GM19324 (cell line): ENCODE measurements around the gene TSPAN32.

Experiments used
- ATAC-seq: cut with Tn5 transposase; IDR thresholded peaks from one replicate; pipeline ENCODE4 v1.9.1; 2021; ENCODE audit warnings: mild to moderate bottlenecking, moderate library complexity; ENCODE audit not compliant: unreplicated experiment, low FRiP score

TSPAN32 gene, protein sequence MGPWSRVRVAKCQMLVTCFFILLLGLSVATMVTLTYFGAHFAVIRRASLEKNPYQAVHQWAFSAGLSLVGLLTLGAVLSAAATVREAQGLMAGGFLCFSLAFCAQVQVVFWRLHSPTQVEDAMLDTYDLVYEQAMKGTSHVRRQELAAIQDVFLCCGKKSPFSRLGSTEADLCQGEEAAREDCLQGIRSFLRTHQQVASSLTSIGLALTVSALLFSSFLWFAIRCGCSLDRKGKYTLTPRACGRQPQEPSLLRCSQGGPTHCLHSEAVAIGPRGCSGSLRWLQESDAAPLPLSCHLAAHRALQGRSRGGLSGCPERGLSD

DNA sequence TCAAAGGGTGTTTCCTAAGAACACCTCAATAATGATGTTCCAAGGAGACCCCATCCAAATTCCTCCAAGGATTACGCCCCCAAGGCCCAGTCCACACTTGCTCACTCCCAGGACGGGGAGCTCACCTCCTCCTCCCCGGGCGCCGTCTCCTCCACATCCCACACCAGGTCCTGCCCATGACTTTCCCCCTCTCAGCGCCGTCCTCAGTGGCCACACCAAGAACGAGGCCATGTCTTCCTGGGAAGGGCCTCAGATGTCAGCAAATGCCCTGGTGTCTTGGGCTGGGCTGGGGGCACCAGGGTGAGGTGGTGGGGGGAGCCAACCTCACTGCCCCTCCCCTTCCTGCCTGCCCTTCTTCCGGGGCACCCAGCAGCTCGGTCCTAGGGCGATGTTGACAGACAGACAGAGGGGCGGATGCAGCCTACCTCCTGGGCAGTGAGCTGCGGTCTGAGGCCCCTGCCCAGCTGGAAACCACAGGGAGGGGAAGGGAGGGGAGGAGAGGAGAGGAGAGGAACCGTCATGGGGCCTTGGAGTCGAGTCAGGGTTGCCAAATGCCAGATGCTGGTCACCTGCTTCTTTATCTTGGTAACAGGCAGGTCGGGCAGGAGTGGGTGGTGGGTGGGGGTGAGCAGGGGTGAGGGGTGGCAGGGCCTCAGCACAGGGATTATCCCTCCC, at the start of gene TSPAN32, which contains the start of gene C11orf21:
TSPAN32 (plus strand) TSS at position 383 of the 675 bp plus-strand sequence; CDS start at position 520, 137 bp downstream.
C11orf21 (minus strand) TSS at position 288 of the 675 bp plus-strand sequence; CDS start at position 178, 110 bp downstream.
- no peak for ATAC-seq

DNA sequence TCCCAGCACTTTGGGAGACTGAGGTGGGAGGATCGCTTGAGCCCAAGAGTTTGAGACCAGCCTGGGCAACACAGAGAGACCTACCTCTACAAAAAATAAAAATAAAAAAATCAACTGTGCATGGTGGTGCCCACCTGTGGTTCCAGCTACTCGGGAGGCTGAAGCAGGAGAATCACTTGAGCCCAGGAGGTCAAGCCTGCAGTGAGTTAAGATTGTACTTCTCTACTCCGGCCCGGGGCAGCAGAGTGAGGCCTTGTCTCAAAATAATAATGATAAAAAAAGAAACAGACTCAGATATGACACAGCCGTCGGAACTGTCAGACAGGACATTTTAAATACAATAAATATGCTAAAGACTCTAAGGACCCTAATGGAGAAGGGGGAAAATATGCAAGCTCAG, 49.8 kb upstream of the TSPAN32 start:
- ATAC-seq: no peak

DNA sequence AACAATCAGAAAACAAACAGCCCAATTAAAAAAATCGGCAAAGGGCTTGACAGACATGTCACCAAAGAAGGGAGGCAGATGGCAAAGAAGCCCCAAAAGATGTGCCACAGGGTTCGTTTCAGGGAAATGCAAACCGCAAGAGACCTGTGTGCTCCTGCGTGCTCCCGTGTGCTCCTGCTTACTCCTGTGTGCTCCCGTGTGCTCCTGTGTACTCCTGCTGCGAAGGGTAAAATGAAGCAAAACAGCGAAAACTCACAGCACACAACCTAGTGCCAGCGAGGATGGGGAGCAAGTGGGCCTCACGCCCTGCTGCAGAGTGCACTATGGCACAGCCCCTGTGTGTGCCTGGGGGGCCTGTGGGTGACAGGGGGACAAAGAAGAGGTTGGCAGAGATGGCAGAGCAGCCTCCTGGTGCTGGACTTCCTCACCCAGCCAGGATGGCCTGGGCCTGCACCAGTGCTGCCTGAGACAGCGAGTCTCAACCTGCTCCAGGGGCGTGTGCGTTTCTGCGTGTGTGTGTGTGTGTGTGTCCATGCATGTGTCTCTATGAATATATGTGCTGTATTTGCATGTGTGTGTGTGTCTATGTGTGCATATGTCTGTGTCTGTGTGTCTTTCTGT, 45.4 kb upstream of the TSPAN32 start:
- ATAC-seq: no peak

DNA sequence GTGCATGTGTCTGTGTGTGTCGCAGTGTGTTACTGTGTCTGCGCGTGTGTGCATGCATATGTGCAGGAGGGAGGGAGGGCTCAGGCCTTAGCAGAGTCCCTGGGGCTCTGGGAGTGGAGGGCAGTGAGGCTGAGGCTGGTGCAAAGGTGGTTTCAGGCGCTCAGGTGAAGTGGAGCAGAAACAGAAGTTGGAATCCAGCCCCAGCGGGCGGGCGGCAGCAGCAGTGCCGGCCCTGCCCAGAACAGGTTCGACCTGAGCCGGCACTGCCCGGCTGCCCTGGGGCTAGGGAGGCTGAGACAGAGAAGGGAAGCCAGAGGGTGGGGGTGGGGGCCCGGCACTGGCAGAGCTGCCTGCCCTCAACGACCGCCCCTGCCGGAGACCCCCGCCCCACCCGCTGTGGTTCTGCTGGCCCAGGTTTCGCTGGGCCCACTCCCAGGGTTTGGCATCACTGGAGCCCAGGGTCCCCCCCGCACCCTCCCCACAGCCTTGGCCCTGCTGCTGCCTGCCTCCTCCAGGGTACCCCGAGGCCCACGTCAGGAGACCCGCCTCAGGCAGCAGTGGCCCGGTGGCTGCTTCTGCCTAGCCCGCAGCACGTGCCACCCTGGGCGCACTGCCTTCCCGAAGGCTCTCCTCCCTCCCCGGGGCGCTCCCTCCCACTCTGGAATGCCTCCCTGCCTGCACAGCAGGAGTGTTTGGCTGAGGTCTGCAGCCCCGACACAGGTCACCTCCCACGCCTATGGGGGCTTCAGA, 44.7 kb upstream of the TSPAN32 start:
- ATAC-seq: no peak

DNA sequence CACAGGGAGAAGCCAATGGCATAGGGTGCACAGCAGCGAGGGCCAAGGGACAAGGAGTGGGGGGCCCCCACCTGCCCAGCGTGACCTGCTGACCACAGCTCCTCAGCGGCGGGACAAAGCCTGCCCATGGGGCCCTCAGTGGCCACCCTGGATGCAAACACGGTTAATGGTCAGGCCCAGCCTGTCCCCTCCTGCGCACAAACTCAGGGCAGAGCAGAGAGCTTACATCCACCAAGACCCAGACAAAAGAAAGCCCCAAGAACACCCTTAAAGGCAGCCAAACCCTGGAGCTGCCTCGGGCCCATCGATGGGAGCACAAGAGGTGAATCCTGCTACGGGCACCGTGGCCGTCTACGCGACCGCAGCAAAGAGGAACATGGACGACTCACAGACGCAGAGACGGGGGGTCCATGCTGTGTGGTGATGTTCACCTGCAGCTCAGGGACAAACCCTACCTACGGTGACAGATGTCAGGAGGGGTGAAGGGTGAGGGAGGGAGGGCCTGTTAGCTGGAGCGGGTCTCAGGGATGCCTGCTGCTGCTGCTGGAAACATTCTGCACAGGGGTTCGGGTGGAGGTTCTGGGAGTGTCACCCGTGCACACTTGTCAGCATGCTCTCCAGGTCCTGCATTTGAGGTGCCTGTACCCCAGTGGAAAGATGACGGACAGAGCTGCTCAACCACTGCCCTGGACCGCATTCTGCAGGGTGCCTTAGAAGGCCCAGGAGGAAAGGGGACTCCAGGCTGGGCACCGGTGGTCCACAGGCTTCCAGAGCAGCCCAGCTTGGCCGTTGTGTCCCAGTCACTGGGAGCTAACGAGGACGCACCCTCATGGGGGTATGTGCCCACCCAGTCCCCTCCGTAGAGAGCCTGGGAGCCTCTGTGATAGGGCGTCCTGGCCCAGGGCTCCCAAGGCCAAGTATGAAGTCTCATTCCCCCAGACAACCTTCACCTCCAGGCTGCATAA, 43.0 kb upstream of the TSPAN32 start:
- no peak for ATAC-seq

DNA sequence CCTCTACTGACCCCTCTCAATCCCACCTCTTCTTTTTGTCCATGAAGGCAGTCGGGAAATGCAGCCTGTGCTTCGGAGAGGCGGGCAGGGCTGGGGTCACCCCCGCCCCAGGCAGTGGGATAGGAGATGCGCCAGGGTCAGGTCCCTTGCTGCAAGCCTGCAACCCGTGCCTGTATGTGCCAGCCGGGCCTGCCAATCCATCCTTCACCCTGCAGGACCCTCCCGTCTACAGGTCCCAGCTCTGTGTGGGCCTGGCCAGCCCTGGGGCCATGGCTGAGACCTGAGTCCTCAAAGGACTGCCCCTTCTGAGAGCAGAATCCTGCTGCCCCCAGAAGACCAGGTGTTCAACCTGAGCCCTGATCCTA, 42.4 kb upstream of the TSPAN32 start:
- ATAC-seq: no peak

DNA sequence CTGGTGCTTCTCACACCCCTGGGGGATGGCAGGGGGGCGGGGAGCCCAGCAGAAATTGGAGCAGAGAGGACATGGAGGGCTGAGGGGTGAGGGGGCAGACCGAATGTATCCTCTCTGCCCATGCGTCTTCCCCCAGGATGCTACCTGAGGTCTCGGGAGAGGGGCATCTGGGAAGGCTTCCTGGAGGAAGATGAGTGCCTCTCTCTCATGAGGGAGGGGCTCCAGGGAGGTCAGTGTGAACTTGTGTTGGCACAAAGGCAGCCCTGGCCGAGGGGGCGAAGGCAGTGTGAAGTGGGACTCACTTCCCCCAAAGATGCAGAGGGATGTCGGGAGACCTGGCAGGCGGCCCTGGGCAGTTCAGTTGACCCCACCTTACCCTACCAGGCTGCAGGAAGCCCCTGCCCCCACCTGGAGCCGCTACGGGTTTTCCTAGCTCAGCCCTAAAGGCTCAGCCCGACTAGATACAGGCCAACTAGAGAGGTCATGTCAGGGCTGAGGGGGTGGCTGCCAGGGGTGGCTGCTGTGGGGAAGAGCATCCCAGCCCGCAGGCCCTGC, 41.8 kb upstream of the TSPAN32 start:
- ATAC-seq: no peak

DNA sequence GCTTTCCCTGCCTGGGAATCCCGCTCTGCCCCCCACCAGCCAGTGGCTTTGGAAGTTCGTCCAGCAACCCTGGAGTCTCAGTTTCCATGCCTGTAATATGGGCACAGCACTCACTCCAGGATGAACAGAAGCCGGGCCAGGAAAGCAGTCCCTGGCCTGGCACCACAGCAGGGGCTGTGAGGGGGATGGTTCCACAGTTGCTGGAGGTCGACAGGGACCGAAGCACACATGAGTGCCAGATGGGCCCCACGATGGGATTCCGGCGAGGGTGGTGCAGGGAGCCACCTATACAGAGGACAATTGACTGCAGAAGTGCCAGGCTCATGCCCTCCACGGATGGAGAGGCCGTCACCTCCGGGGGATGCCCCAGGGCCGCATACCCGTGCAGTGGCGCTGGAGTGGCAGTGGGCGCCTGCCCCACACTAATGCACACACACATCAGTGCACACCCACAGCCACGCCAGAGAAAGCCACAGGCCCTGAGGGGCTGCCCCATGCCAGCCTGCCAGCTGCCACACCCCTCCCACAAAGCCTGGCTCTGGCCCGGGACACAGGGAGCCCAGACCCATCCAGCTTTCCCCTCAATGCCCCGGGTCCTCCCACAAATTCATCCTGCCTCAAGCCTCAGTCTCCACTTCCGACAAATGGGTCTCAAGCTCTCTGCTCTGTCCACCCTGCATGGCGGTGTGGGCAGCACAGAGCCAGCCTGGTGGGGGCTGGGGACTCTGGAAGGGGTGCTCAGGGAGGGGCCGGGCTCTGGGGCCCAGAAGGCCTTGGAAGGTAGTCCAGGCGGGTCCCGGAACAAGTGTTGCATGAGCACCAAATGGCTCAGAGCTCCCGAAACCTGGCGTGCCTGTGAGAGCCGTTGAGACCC, 41.1 kb upstream of the TSPAN32 start:
- ATAC-seq: no peak

DNA sequence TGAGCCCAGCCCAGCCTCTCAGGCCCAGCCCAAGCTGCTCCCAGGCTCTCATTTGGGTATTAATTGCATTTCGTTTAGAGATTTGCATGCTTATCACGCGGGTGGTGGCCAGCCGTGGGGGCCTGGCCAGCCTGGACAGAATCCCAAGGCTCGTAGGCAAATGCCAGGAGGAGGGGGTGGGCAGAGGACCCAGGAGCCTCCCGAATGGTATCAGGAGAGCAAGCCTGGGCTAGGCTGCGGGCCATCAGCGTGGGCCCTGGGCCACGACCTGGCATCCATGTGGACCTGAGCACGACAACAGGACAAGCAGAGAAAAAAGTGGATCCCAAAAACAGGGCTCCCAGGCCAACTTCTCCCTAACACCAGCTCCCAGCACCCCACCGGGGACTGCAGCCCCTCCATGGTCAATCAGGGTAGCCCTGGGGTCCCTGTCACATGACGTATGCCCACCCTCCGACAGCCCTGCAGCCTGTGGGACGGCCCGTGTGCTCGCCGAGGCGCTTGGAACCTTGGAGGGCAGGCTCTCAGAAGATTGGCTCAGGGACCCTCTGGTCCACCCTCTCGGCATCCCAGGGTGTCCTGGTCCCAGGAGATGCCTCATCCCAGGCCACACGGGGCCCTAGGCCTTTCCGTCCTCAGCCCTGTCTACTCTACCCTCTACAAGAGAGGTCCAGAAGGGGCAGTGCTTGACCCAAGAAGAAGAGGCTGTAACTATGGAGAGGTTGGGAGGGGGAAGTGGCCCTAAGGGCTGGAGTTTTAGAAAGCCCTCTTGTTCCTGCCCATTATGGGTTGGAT, 40.2 kb upstream of the TSPAN32 start:
- ATAC-seq: no peak

DNA sequence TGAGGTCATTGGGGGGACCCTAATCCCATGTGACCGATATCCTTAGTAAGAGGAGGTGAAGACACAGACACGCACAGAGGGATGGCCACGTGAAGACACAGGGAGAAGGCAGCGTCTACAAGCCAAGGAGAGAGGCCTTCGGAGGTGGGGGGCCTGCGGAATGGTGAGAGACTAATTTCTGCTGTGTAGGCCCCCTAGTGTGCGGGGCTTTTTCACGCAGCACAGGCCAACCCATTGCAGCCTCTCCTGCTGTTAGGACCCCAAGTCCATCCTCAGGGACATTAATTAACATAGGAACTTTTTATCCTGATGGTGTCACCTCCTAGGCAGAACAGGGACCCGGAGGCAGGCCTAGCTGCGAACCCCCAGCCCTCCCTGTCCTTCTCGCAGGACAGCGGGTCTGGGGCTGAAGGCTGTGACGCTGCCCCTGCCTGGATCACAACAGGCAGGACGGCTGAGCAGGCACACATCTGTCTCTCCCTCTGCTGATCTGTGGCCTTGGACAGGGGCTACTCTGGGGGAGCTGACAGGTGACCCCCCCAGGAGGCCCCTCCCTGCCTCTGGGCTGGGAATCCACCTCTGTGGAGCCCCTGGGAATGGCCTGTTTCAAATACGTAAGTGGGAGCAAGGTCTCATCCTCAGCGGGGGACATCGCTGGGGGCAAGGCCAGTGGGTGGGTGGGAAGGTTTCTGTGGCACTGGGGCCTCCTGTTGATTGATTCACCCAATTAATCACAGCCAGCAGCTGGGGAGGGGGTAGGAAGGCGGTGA, 39.3 kb upstream of the TSPAN32 start:
- no peak for ATAC-seq

DNA sequence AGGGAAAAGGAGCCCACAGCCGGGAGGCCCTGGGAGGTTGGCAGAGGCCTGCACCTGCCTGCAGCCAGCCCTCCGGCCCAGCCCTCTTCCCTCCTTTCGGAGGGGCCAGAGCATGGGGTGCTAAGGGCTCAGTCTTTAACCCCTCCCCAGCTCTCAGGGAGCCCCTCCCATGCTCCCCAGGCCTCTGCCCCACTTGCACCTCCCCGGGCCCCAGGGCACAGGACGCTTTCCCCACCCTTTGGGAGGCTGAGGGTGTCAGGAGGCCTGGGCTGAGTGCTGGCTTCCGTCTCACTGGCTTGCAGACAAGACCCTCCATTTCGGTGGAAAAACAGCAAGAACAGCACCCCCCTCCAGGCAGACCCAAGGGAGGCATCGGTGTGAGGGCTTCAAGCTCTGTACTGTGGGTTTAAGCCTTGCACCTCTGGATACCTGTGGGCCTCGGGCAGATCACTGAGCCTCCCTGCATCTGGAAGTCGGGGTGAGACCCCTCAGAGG, 38.7 kb upstream of the TSPAN32 start:
- ATAC-seq: no peak

DNA sequence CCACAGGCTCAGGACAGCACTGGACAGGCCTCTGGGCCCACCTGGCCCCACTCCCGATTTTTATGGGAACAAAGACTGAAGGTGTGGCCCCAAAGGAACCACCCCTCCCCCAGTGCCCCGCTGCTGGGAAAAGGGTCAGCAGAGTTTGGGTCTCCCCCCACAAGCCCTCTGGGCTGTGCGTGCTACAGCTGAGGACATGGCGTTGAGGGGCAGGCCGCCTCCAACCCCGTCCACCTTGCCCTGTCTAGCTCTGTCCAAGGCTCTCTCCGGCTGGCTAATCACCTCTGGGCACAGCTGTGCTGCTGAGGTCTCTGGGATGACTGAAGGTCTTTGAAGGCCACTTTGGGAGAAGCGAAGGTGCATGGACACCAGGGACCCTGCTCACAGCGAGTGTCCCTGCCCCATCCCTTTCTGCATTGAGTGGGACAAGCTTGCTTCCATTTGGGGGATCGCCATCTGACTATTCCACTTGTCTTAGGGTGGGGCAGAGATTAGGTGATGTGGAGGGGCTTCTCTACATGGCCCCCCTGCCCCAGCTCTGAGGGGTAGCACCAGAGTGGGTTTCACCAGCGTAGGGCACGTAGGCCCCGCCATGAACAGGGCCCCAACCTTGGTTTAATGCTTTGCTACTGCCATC, 38.0 kb upstream of the TSPAN32 start:
- ATAC-seq: no peak

DNA sequence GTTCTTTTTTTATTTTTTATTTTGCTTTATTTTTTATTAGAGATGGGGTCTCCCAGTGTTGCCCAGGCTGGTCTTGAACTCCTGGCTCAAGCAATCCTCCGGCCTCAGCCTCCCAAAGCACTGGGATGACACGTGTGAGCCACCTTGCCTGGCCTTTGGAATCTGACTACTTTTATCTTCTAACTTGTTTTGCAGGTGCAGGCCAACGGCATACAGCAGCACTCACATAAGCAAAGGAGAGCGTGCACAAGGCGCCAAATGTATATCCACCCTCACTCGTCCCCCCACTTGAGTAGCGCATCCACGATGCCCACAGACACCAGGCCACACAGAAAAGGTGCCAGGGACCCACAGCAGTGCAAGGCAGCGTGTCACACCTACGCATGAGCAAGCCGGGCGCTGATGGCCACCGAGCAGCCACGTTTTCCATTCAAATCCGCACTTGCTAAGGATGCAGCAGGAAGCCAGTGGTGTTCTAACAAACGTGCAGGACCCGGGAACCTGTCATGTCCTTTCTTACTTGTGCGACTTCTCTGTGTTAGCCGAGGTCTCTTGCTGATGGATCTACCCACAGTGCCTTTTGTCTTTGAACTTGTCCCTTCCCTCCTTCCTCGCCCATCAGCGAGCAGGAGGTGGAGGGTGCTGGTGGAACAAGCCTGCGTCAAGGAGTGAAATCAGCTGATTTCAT, 37.3 kb upstream of the TSPAN32 start:
- ATAC-seq: no peak

DNA sequence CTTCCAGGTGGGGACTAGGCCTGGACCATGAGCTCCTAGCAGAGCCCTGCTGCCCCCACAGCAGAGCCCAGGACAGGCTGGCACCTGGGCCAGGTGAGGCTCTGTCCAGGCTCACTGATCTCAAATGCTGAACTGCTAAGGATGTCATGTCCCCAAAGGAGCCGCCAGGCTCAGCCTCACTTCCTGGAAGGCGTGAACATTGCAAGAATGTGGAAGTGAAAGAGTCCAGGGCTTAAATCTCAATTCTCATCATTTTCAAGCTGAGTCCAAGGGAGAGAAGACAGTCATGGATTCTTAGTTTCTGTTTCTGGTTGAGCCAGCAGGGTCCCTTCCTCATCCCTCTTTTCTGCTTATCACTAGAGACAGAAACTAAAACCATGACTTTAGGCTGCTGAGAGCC, 36.4 kb upstream of the TSPAN32 start:
- no peak for ATAC-seq

DNA sequence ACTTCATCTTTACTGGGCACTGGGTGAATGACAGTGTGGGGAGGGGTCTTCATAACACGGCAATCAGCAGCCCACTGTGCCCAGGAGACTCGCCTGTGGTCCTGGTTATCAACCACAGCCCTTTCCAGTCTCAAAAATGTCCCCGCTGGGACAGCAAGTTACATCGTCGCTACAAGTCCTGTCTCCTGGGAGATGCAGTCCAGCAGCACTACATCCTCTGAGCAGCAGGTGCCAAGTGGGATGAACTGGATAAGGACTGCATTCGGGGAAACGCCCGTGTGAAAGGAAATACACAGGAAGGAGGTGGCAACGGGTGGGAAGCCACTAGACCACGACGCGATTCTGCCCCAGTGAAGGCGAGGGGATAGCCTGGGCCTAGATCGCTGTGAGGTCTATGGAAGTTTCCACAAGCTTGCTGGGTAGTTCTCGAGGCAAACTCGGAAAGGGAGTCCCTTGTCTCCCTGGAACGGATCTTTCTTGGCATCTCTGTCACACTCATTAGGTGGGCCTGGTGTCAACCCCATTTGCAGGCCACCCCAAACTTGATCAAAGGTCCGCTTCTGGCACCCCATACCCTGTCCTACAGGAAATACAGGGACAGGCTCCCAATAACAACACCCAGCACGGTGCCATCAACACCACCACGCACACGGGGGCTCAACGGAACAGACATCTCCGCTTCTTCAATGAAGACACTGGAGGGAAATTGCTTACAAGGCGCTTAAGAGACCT, 35.8 kb upstream of the TSPAN32 start:
- no peak for ATAC-seq
